ENCODE data around the gene PDCD11. TPM values are rescaled to one million over a fixed set of nuclear protein-coding genes. Genes with fewer than 3 reads are reported as not detected.

Gene PDCD11
- total RNA-seq, 2 donors from 2014 or later, result 17.9 to 26.3 TPM

DNA sequence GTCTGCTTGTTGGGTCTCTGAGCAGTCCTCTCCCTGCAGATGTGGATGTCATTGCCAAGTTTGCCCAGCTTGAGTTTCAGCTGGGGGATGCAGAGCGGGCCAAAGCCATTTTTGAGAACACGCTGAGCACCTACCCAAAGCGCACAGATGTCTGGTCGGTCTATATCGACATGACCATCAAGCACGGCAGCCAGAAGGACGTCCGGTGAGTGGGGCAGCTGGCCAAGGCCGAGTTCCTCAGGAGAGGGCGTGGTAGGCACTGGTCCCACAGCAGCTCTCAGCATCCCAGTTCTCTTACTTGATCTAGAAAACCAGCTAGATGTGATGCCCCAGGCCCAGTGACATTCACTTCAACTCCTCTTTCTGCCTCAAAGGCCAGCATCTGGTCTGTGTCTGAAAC lies 48.1 kb downstream of the PDCD11 start:
- intact Hi-C loops (cut with DNase I, micrococcal nuclease), result no loop called here
- ATAC-seq, result no peak
- DNase-seq, result no peak

- ATAC-seq, result no peak
- no peak for DNase-seq
- intact Hi-C loops (cut with DNase I, micrococcal nuclease), result no loop called here
These were observed 48.9 kb downstream of the PDCD11 start for GRCh38 chr10:103445366-103445765.

GRCh38 chr10:103445767-103446567 lies 49.5 kb downstream of the PDCD11 start:
- intact Hi-C loops (cut with DNase I, micrococcal nuclease), result no loop called here
- DNase-seq, result peak in 1 of 2 donors; percentile 53

DNA sequence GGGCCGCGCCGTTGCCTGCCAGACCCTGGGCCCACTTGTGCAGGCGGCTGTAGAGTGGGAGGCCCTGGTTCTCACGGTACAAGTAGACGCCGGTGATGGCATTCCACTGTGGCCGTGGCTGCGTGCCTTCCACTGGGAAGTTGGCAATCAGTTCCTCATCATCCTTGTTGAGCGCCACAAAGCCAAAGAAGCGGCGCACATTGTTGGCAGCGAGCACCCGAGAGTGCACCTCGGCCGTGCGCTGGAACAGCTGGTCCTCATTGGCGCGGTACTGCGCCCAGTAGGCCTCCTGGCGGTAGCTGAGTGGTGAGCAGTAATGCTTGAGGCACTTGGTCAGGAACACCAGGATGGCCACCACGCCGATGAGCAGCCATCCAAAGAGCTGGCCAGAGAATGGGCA lies 50.8 kb downstream of the PDCD11 start:
- intact Hi-C loops (cut with DNase I, micrococcal nuclease), result no loop called here
- no peak for DNase-seq

More at GRCh38 chr10:103445767-103446567, 49.5 kb downstream of the PDCD11 start:
- peak; percentile 13 for ATAC-seq

DNA sequence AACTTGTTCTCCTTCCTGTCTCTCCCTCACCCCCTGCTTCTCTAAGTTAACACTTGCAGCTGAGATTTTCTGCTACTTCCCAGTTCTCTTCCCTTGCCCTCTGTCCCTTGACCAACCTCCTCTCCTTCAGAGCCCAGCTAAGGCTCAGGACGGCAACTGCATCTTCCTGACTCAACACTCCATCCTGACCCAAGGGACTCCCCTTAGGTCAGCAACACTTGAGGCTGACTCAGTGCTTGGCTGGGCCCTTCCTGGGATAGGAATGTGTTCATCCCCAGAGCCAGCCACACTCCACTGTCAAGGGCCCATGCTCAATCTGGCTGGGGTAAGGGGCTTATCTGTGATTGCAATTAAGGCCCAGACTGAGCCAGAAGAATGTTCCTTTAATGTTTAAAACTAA lies 52.3 kb downstream of the PDCD11 start:
- ATAC-seq (no peak), DNase-seq (peak in 1 of 2 donors; percentile 40)
- intact Hi-C loops (cut with DNase I, micrococcal nuclease), result no loop called here

More for the DNA sequence above, 50.8 kb downstream of the PDCD11 start:
- ATAC-seq, result no peak

- ATAC-seq (no peak), DNase-seq (no peak)
- intact Hi-C loops (cut with DNase I, micrococcal nuclease), result no loop called here
These were observed 53.0 kb downstream of the PDCD11 start for GRCh38 chr10:103449208-103450144.

DNA sequence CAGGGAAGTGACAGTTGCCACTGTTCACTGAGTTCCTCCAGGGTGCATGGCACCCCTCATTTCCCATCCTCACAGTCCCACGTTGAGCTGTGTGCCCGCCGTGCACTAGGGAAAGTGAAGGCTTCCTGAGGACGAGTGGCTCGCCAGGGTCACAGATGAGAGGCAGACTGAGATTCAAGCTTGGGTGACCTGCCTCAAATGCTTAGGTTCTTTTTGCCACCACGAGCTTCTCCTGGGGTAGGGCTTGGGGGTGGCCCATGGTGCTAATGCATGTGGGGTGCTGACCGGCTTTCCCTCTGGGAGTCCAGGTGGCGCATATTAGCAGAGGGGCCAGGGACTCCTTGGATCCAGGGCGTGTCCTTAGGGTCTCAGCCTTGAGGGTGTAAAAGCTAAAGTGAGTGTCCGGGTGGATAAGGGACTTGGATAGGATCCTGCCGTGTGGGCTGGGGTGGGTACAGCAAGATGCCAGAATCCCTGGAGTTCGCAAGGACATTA lies 53.8 kb downstream of the PDCD11 start:
- intact Hi-C loops (cut with DNase I, micrococcal nuclease), result no loop called here
- ATAC-seq (no peak), DNase-seq (no peak)

DNA sequence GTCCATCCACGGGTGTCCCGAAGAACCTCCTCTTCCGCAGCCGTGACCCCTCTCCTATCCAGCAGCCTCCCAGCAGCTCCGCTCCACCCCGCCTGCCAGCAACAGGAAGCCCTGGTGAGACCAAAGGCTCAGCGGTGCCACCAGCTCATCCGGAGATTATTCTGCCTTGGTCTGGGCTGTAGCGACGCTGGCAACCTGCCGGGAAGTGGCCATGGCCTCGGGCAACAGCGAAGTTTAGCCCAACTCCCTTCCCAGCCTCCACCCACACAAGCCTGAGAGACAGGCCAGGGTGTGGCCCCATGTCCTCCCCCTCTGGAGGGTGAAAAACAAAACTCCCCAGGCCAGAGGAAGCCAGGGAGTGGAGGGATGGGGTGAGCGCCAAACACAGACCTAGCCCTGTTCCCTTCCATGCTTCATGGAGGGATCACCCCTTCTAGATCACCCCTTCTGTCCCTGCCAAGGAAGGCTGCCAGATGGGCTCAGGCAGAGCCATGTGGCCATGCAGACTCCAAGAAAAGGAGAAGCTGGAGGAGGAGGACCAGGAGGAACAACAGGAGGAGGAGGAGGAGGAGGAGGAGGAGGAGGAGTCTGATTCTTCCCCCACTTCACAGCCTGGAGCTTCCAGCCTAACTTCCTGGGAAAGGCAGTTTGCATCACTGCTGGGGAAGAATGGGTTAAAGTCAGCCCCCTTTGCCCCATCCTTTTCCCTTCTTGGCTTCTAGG lies 54.8 kb downstream of the PDCD11 start:
- ATAC-seq (peak; percentile 22), DNase-seq (peak; percentile 57)
- intact Hi-C loops (cut with DNase I, micrococcal nuclease), result no loop called here

DNA sequence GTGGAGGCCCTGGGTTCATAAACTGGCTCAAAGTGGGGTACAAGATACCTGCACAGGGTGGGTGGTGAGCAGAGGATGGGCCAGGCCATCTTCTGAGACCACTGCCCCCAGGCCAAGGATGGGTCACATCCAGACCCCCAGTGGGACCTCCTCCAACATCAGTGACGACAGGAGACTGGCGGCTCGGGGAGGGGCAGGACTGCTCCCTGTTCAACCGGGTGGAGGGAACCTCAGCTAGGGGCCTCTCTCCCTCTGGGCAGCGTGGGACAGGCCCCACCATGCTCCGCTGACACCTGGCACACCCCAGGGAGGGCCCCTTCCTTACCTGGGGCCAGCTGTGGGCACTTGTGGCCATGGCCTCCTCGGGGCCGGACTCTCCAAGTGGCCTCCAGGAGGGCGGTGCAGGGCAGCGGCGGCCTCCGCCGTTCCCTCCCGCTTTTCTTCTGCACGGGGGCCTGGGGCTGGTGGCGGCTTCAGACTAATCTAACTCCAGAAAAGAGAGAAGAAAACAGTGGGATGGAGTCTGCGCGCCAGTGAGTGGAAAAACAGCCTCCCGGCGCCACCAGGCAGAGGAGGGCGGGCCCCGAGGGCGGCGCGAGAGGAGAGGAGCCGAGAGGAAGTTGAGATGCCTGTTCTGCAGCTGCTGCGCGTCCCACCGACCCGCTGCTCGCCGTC lies 55.5 kb downstream of the PDCD11 start, which contains the start of gene CALHM2:
Gene CALHM2 (minus strand): TSS at position 540 of the 675 bp plus-strand sequence. CDS start 2,429 bp downstream, outside the sequence.
- intact Hi-C loops (cut with DNase I, micrococcal nuclease), result no loop called here
- peak; percentile 80 for ATAC-seq
- peak; percentile 45 to 64 for DNase-seq

DNA sequence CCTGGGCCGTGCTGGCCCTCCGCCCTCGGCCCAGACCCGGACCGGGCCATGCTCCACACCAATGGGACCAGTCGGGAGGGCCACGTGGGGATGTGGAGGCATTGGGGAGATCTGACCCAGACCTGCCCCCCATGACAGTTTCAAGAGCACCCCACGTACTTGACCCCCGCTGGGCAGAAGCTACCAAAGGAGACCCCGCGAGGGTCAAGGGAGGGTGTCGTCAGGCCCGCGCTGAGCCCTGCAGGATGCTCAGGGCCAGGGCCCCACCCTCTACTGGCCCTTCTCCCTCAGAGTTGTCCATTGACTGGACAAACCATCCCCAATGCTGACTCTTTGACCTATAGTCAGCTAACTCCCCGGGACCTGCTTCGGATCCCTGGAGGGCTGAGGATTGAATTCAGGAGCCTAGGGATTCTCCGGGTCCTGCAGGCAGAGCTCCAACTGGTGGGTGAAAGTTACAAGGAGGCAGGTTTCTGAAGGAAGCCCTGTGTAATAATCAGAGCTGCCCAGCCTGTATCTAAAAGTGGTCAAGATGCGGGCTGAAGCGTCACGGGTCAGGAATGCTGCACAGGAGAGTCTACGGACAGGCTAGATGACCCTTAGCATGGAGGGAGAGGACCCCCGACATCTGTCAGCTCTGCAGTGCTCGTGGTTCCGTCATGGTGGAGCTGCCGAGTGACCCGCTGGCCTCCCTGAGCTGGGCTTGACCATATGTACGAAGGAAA lies 56.2 kb downstream of the PDCD11 start:
- ATAC-seq, result no peak

GRCh38 chr10:103454026-103454425 lies 57.6 kb downstream of the PDCD11 start:
- DNase-seq (no peak), ATAC-seq (no peak)
- intact Hi-C loops (cut with DNase I, micrococcal nuclease), result no loop called here

More for the DNA sequence above, 56.2 kb downstream of the PDCD11 start:
- no peak for DNase-seq
- intact Hi-C loops (cut with DNase I, micrococcal nuclease), result no loop called here

DNA sequence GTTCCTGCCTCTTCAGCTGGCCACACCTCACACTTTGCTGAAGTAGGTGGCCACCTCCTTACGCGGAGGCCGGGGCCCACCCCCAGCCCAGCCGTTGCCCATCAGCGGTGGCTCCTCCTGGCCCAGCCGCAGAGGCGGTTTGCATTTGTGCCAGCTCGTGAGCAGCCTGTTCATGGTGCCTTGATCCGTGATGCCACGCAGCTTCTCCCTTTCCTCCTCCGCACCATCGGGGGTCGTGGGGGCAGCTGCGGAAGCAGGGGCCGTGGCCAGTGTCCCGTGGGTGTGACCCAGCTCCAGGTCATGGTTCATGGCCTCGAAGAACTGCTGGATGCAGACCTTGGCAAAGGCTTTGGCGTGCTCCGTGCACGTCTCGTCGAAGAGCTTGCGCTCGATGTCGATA lies 58.8 kb downstream of the PDCD11 start:
- DNase-seq (no peak), ATAC-seq (no peak)
- intact Hi-C loops (cut with DNase I, micrococcal nuclease), result no loop called here

- no peak for DNase-seq
- intact Hi-C loops (cut with DNase I, micrococcal nuclease), result no loop called here
- ATAC-seq, result no peak
These were observed 59.7 kb downstream of the PDCD11 start for GRCh38 chr10:103456074-103456660.

DNA sequence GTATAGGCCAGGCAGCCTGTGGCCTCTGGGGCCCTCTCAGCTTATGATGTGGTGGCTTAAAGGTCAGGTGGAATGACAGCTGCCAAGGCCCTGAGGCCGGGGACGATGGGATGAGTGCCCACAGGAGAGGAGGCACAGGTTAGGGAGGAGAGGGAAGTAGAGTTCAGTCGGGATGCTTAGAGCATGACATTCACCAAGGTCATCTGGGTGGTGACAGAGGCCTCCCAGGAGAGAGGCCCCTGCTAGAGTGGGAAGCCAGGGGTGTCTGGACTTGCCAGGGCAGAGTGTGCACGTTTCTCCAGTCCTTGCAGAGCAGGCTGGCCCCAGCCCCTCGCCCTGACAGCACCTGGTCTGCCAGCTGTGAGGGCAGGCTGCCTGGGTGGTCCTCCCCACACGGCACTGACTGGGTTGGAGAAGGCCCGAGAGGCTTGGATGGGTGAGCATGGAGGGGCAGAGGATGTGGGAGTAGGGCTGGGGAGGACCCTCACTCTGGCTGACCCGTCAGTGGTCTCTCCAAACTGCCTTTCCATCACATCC lies 60.8 kb downstream of the PDCD11 start:
- DNase-seq, result no peak
- no peak for ATAC-seq
- intact Hi-C loops (cut with DNase I, micrococcal nuclease), result no loop called here

DNA sequence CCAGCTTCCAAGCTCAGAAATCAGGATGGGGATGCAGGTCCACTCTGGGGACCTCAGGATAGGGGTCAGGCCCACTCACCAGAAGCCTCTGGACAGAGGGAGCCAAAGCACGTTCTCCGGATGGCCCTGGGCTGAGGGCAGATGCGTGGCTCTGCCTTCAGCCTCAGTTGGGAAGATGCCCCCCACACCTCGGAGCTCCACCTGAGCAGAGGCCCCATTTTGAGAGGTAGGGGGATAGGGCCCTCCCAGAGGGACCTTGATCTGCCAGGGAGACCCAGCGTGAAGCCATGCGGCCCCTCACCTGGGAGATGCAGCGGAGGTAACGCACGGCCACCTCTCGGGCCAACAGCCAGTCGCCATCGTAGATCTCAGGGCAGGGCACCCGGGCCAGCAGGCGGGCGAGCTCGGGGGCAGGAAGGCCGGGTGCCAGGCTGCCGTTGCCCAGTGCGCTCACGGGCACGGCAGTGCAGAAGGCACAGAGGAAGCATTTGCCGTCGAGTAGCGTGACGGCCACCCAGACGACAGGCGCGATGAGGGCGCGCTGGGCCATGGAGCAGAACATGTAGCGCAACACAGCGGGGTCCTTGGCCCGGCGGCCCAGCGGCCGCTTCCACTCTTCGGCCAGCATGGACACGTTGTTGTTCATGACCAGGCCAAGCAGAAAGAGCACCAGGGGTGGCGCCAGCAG lies 61.6 kb downstream of the PDCD11 start:
- ATAC-seq, result no peak
- intact Hi-C loops (cut with DNase I, micrococcal nuclease), result no loop called here
- DNase-seq, result no peak

DNA sequence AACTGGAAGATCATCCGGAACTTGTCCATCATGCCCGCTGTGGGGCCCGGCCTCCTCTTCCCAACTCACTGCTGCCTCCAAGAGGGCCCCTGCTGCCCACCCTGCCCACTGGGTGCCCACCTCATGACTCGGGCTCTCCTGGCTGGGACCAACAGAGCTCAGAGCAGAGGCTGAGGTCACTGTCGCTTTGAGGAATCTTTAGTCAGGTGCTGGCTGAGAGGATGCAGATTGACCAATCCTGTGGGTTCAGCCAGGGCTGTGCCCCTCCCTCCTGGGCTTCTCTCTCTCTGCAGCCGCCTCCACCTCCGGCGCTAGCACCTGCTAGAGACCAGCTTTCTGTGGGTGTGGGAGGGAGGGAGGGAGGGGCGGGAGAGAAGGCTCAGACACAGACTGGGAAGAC lies 62.3 kb downstream of the PDCD11 start, which contains the start of gene CALHM1:
Gene CALHM1 (minus strand): TSS at position 181 of the 400 bp plus-strand sequence. CDS start 149 bp downstream, at position 32.
- DNase-seq (no peak), ATAC-seq (peak; percentile 58)
- intact Hi-C loops (cut with DNase I, micrococcal nuclease), result no loop called here

Measured in left colon (tissue), 2 donors.